ENCODE results near the gene GLS. TPM values are rescaled to one million over a fixed set of nuclear protein-coding genes. Genes with fewer than 3 reads are reported as not detected.

The GLS gene
- total and polyA plus RNA-seq, 2 donors (not counting 3 experiments of a cell fraction or from before 2014, with no cell fraction given), result 49.0 to 183 TPM

DNA sequence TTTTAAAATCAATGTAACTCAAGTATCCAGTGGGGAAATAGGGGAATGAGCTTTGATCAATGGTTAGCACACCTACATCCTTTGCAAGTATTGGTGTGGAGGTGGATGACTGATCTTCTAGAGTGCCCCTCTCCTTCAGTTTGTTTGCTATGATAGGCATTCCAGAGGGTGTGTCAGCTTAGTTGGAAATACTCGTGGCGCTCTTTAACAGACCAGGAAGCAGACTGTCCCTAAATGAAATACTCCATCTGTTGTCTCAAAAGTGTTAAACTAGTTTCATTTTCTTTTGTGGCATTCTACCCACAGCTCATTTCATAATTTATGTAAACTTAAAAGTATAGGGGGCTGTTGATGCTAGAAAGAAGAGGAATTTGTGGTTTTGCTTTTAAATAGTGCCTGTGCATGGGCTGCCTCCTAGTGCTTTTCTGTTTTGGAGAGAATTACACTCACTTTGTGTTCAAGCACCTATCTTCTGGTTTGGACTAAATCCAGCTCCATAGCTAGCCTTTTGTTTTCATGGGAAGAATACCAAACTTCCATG, 67.2 kb downstream of the GLS start:
- intact Hi-C loops (cut with micrococcal nuclease), result loop anchor here (1.0 to 5.0 kb wide), 3 partner anchors 33 to 95 kb away; partner anchors contain the start of gene STAT1
- Histone ChIP-seq H3K79me2 (ENCODE audit: control insufficient read depth, insufficient read depth, low read length) (no peaks in the 10 kb centered on the region), H3K27me3 (ENCODE audit: control insufficient read depth in 2 of 2, insufficient read depth in 2 of 2, low read length in 2 of 2) (no peaks in the 10 kb centered on the region), H3K4me2 (ENCODE audit: insufficient read depth, low read length) (peak overlapping the region; percentile 74), H3K27ac (ENCODE audit: insufficient read depth, low read depth, low read length) (peak overlapping the region; percentile 78), H3K9me3 (replicated peaks; ENCODE audit: control insufficient read depth, insufficient read depth, low read length) (no peaks in the 10 kb centered on the region), H4K20me1 (replicated peaks; ENCODE audit: control insufficient read depth, extremely low read depth, insufficient read depth, low read length) (no peaks in the 10 kb centered on the region), H3K4me1 (ENCODE audit: control insufficient read depth, extremely low read depth, insufficient read depth, low read length) (peaks cover 31% of the 10 kb centered on the region), H3K9me1 (replicated peaks; ENCODE audit: control insufficient read depth, extremely low read depth, insufficient read depth, low read length) (no peaks in the 10 kb centered on the region), H3K4me3 (replicated peaks in 1 of 3; ENCODE audit: insufficient read depth in 1 of 3, low read depth in 1 of 3, low read length in 3 of 3) (peak overlapping the region in 1 of 3 experiments; percentile 33), H3K9ac (replicated peaks; ENCODE audit: extremely low read depth, insufficient read depth, low read length) (peak overlapping the region; percentile 70), H3K36me3 (ENCODE audit: control insufficient read depth in 2 of 2, extremely low read depth in 1 of 2, insufficient read depth in 2 of 2, low read length in 2 of 2) (no peaks in the 10 kb centered on the region), H2AFZ (ENCODE audit: low read depth, low read length) (no peak overlapping the region)
- ChIA-PET CTCF (interaction anchor here (0.9 to 3.6 kb wide), 12 partner anchors 9 to 97 kb away, joined by 3 to 25 read pairs (median 6); partner anchors contain the start of gene GLS), POLR2A (interaction anchor here (0.6 to 1.8 kb wide), 5 partner anchors 32 to 165 kb away, joined by 3 to 14 read pairs (median 4); no protein-coding TSS in a partner anchor)
- DNase-seq (ENCODE audit: low read depth, low spot score) (peak; percentile 93), FAIRE-seq (peak; percentile 83)
- no TSS peak for BruUV-seq (replicated peaks)
- dilution Hi-C loops (cut with MboI; ENCODE audit: extremely low pct_ligation_motif_present, low sequenced_read_pairs), result no loop called here
- no peak for TF ChIP-seq FOS (IDR thresholded peaks at IDR 0.05; ENCODE audit: borderline replicate concordance, insufficient read depth, low read length)
- peak; percentile 29 for TF ChIP-seq POLR2A (IDR thresholded peaks at IDR 0.05; ENCODE audit: low read depth, low read length)
- TF ChIP-seq MYC (IDR thresholded peaks at IDR 0.05; ENCODE audit: low read depth, low read length), result no peak
- peak; percentile 35 for TF ChIP-seq POLR2AphosphoS5 (IDR thresholded peaks at IDR 0.05; ENCODE audit: insufficient read depth, low read depth, low read length)
- no peak for TF ChIP-seq CTCF (IDR thresholded peaks at IDR 0.05; ENCODE audit: extremely low read depth in 1 of 2, insufficient read depth in 1 of 2, low read depth in 1 of 2, low read length in 2 of 2)
- no peak for TF ChIP-seq JUN (IDR thresholded peaks at IDR 0.05; ENCODE audit: borderline replicate concordance, insufficient read depth, insufficient read length, low read depth)
- TF ChIP-seq, protein P1, sequence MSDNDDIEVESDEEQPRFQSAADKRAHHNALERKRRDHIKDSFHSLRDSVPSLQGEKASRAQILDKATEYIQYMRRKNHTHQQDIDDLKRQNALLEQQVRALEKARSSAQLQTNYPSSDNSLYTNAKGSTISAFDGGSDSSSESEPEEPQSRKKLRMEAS (IDR thresholded peaks at IDR 0.05; ENCODE audit: insufficient read depth, insufficient read length), result no peak
- TF ChIP-seq GATA2 (IDR thresholded peaks at IDR 0.05; ENCODE audit: insufficient read depth, insufficient read length, low read depth, low read length), result no peak
- no peak for TF ChIP-seq EZH2 (IDR thresholded peaks at IDR 0.05; ENCODE audit: borderline replicate concordance, low read depth, low read length, severe bottlenecking)

Data from endothelial cell of umbilical vein (primary cell).